Panc1 (cell line): Measurements from ENCODE around the gene SLC66A1. TPM values are rescaled to one million over a fixed set of nuclear protein-coding genes. Genes with fewer than 3 reads are reported as not detected.

Experiments used
- ATAC-seq: fragments of 200-7000 bp; cut with Tn5 transposase; 2 replicates; pipeline ENCODE4 v1.9.1; 2020; ENCODE audit warnings: mild to moderate bottlenecking, moderate library complexity
- BruUV-seq: library from RNA; stranded (reverse); fragments of 400-500 nt; replicated peaks from 2 replicates; lab custom pipeline; 2021; lab: Mats Ljungman, UMichigan
- CTCF ChIA-PET: fragments of 300-600 bp; sonication (Branson Sonifier 250); formaldehyde crosslinking; loops from one replicate; lab custom pipeline; 2022; ENCODE audit warnings: antibody characterized with exemption; lab: Charles Lee
- POLR2A ChIA-PET: fragments of 300-600 bp; sonication (Branson Sonifier 250); formaldehyde crosslinking; loops from one replicate; lab custom pipeline; 2022; ENCODE audit warnings: antibody characterized with exemption; lab: Charles Lee
- DNase-seq: peaks from one replicate; pipeline ENCODE4 v3.0.0-alpha.2; 2010; ENCODE audit warnings: low read depth, low spot score
- H3K27ac ChIP-seq: 2 replicates; pipeline ENCODE4 v1.5.1; 2011; ENCODE audit warnings: mild to moderate bottlenecking, low read length, inconsistent platforms
- H3K27me3 ChIP-seq: fragments of 200-500 bp; sonication (Bioruptor generic); 2 replicates; pipeline ENCODE4 v1.6.0; 2014; ENCODE audit warnings: low read length, inconsistent platforms; ENCODE audit not compliant: control insufficient read depth, insufficient read depth
- H3K36me3 ChIP-seq: fragments of 200-500 bp; sonication (Bioruptor generic); 2 replicates; pipeline ENCODE4 v1.5.1; 2014; ENCODE audit warnings: inconsistent platforms, mild to moderate bottlenecking, low read length, moderate library complexity; ENCODE audit not compliant: control insufficient read depth, insufficient read depth
- H3K4me1 ChIP-seq: 2 replicates; pipeline ENCODE4 v1.5.1; 2011; ENCODE audit warnings: inconsistent platforms, mild to moderate bottlenecking, low read length, moderate library complexity; ENCODE audit not compliant: control insufficient read depth, insufficient read depth
- H3K4me3 ChIP-seq, 2 experiments: 2 replicates each; pipeline ENCODE4 v1.5.1; 2011 to 2012; ENCODE audit warnings: low read depth in 2 of 2, low read length in 2 of 2, mild to moderate bottlenecking in 2 of 2, inconsistent platforms in 1 of 2, moderate library complexity in 1 of 2
- H3K9me3 ChIP-seq: fragments of 200-500 bp; sonication (Bioruptor generic); 2 replicates; pipeline ENCODE4 v1.5.1; 2014; ENCODE audit warnings: low read depth, mild to moderate bottlenecking, inconsistent platforms, low read length, moderate library complexity; ENCODE audit not compliant: control insufficient read depth, insufficient read depth
- CTCF ChIP-seq: fragments of 450-650 bp; IDR thresholded peaks from 2 replicates; pipeline ENCODE4 v1.5.1; 2017; ENCODE audit warnings: mild to moderate bottlenecking
- POLR2AphosphoS5 ChIP-seq: IDR thresholded peaks from 2 replicates; pipeline ENCODE4 v1.6.1; 2012; ENCODE audit warnings: mild to moderate bottlenecking, low read depth, low read length, moderate library complexity
- REST ChIP-seq, 2 experiments: IDR thresholded peaks; 2 replicates each; pipeline ENCODE4 v1.6.1; 2011 to 2012; ENCODE audit warnings: low read depth in 2 of 2, control low read depth in 1 of 2, low read length in 1 of 2, mild to moderate bottlenecking in 1 of 2, moderate library complexity in 1 of 2; ENCODE audit not compliant: insufficient read depth in 1 of 2
- SIN3A ChIP-seq: IDR thresholded peaks from 2 replicates; pipeline ENCODE4 v1.6.1; 2012; ENCODE audit warnings: low read depth, mild to moderate bottlenecking, low read length, moderate library complexity, borderline replicate concordance; ENCODE audit not compliant: insufficient read depth
- TCF7L2 ChIP-seq: IDR thresholded peaks from 2 replicates; pipeline ENCODE4 v1.6.1; 2011; ENCODE audit warnings: mild to moderate bottlenecking, low read depth, low read length, inconsistent platforms
- in situ Hi-C: cut with HindIII; loops from 2 replicates; pipeline ENCODE4 v1.10.0; 2016; ENCODE audit warnings: low sequenced_read_pairs, low pct_unique_long_range_greater_than_20kb
- intact Hi-C: fragments of 100-400 bp; cut with micrococcal nuclease; formaldehyde crosslinking; loops from one replicate; pipeline ENCODE4 v1.10.0; 2022; ENCODE audit not compliant: unreplicated experiment
- total RNA-seq: library from RNA; stranded (reverse); gene quantifications from one replicate; pipeline ENCODE4 v1.2.1, GENCODE V29; 2021; ENCODE audit not compliant: unreplicated experiment

The SLC66A1 gene
- total RNA-seq, 1 experiment from 2014 or later: 42.0 TPM

- H3K27me3 ChIP-seq: no peaks in the 10 kb centered on the region
- intact Hi-C loops (no loop called here), in situ Hi-C loops (no loop called here)
- CTCF ChIA-PET: no interaction called here
- H3K4me1 ChIP-seq: peaks cover 17% of the 10 kb centered on the region
- POLR2A ChIA-PET: no interaction called here
- TF ChIP-seq SIN3A (no peak), REST (IDR thresholded peaks at IDR 0.05; ENCODE audit: insufficient read depth in 1 of 2, low read depth in 2 of 2, low read length in 1 of 2) (no peak), POLR2AphosphoS5 (no peak), TCF7L2 (no peak), CTCF (no peak)
- BruUV-seq: no TSS peak
- no peak overlapping the region for H3K27ac ChIP-seq
- H3K36me3 ChIP-seq: no peaks in the 10 kb centered on the region
- DNase-seq (no peak), ATAC-seq (no peak)
- H3K4me3 ChIP-seq: no peak overlapping the region
- H3K9me3 ChIP-seq: no peaks in the 10 kb centered on the region
Observed at GRCh38 chr1:19309123-19309813, 2.9 kb upstream of the SLC66A1 start.

GRCh38 chr1:19310061-19310460 lies 2.1 kb upstream of the SLC66A1 start:
- no peak for TF ChIP-seq SIN3A
- no peak for TF ChIP-seq TCF7L2
- TF ChIP-seq REST (IDR thresholded peaks at IDR 0.05; ENCODE audit: insufficient read depth in 1 of 2, low read depth in 2 of 2, low read length in 1 of 2): no peak
- no peak for TF ChIP-seq POLR2AphosphoS5
- Histone ChIP-seq H3K27me3 (no peaks in the 10 kb centered on the region), H3K9me3 (no peaks in the 10 kb centered on the region), H3K4me3 (no peak overlapping the region), H3K4me1 (peaks cover 18% of the 10 kb centered on the region), H3K27ac (no peak overlapping the region), H3K36me3 (no peaks in the 10 kb centered on the region)
- no peak for DNase-seq
- no peak for ATAC-seq
- ChIA-PET CTCF (interaction anchor here (0.6 kb wide), 1 partner anchor 1697 kb away, joined by 4 read pairs; no protein-coding TSS in a partner anchor), POLR2A (no interaction called here)
- in situ Hi-C loops (no loop called here), intact Hi-C loops (no loop called here)
- BruUV-seq: no TSS peak
